DND-41 (cell line): ENCODE measurements around the gene PRKCZ.

Experiments used
- EZH2 ChIP-seq: IDR thresholded peaks from 3 replicates; pipeline ENCODE4 v1.6.1; 2012; ENCODE audit warnings: borderline replicate concordance, low read depth, mild to moderate bottlenecking, moderate library complexity, low read length, inconsistent platforms; ENCODE audit not compliant: severe bottlenecking
- TF ChIP-seq, protein P1 (sequence below): IDR thresholded peaks from 2 replicates; pipeline ENCODE4 v1.5.1; 2012; ENCODE audit warnings: borderline replicate concordance, low read length, moderate library complexity, mild to moderate bottlenecking; ENCODE audit not compliant: poor library complexity, severe bottlenecking; ENCODE audit errors: extremely low read depth

DNA sequence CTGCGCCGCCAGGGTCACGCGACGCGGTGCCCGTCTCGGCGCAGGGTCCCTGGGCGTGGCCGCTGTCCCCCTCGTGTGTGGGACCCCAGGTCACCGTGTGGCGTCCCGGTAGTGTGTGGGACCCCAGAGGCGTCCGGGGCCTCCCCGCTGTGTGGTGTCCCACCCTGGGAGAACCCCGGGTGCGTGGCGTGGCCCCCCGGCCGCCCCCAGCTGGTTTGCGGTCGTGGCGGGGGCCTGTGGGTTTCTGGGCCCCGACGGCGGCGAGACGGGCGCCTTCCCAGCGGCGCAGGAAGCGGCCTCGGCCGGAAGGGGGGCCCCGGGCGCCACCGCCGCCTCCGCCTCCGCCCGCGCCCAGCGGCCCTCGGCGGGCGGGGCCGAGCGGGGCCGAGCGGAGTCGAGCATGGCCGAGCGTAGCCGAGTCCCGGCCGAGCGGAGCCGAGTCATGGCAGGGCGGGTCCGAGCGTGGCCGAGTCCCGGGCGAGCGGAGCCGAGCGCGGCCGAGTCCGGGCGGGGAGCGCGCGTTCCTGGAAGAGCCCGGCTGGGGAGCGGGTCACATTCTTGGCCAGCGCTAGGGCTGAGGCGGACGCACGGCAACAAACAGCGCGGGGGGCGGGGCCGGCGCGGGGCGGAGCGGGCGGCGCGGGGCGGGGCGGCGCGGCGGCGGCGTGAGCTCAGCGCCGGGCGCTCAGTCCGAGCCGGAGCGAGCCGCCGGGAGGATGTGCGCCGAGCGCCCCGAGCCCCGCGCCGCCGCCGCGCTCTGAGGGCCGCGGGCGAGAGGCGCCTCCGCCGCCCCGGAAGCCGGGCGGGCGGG lies 177.3 kb downstream of the PRKCZ start:
- TF ChIP-seq, protein P1, sequence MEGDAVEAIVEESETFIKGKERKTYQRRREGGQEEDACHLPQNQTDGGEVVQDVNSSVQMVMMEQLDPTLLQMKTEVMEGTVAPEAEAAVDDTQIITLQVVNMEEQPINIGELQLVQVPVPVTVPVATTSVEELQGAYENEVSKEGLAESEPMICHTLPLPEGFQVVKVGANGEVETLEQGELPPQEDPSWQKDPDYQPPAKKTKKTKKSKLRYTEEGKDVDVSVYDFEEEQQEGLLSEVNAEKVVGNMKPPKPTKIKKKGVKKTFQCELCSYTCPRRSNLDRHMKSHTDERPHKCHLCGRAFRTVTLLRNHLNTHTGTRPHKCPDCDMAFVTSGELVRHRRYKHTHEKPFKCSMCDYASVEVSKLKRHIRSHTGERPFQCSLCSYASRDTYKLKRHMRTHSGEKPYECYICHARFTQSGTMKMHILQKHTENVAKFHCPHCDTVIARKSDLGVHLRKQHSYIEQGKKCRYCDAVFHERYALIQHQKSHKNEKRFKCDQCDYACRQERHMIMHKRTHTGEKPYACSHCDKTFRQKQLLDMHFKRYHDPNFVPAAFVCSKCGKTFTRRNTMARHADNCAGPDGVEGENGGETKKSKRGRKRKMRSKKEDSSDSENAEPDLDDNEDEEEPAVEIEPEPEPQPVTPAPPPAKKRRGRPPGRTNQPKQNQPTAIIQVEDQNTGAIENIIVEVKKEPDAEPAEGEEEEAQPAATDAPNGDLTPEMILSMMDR = peak; percentile 19
- TF ChIP-seq EZH2 = no peak
